ENCODE measurements around the gene TSSK3. TPM values are rescaled to one million over a fixed set of nuclear protein-coding genes. Genes with fewer than 3 reads are reported as not detected.

Gene TSSK3
- total and polyA plus RNA-seq, 9 of the 15 experiments (the other 6 are each of a cell fraction or from before 2014, with no cell fraction given): 0.27 to 2.8 (median 1.9) TPM

- TF ChIP-seq VEZF1 (CRISPR knock-in tag; IDR thresholded peaks at IDR 0.05) (peak; percentile 97), RBBP5 (IDR thresholded peaks at IDR 0.05; ENCODE audit: borderline replicate concordance, insufficient read depth, low read length, poor library complexity, severe bottlenecking) (no peak), NFE2L1 (tag; IDR thresholded peaks at IDR 0.05; ENCODE audit: borderline replicate concordance, low read depth) (no peak), CXXC5 (CRISPR knock-in tag; IDR thresholded peaks at IDR 0.05) (peak; percentile 86), POLR2H (tag; IDR thresholded peaks at IDR 0.05; ENCODE audit: low read depth) (no peak; the same call in 1 of the 2 replicates), RREB1 (CRISPR knock-in tag; IDR thresholded peaks at IDR 0.05) (no peak), ZNF274 (IDR thresholded peaks at IDR 0.05; ENCODE audit: borderline replicate concordance, low read depth, low read length) (no peak), ZBTB7A (IDR thresholded peaks at IDR 0.05; ENCODE audit: borderline replicate concordance, control insufficient read depth, low read depth, low read length) (peak; percentile 95), NR2C1 (IDR thresholded peaks at IDR 0.05) (no peak), NR2C1 (tag; IDR thresholded peaks at IDR 0.05) (no peak), ZBTB26 (CRISPR knock-in tag; IDR thresholded peaks at IDR 0.05) (no peak), CBX5 (IDR thresholded peaks at IDR 0.05; ENCODE audit: borderline replicate concordance, low read depth) (no peak), MEF2A (IDR thresholded peaks at IDR 0.05; ENCODE audit: control insufficient read depth, low read depth, low read length) (no peak), SNRNP70 (optimal IDR thresholded peaks at IDR 0.05; ENCODE audit: low read depth, low read length) (no peak), YY1 (IDR thresholded peaks at IDR 0.05; ENCODE audit: borderline replicate concordance in 1 of 3, control insufficient read depth in 1 of 3, extremely low read depth in 1 of 3, insufficient read depth in 3 of 3, insufficient read length in 1 of 3, insufficient replicate concordance in 2 of 3, low read depth in 1 of 3, low read length in 2 of 3) (peak in 2 of 3 experiments; percentile 34 to 41)
Measured at GRCh38 chr1:32334864-32335534, 27.3 kb upstream of the TSSK3 start (continued).
